Ishikawa (cell line): ENCODE data around the gene SMOC1.

Source experiments
- EP300 ChIP-seq: IDR thresholded peaks from 2 replicates; pipeline ENCODE4 v1.6.1; 2012; ENCODE audit warnings: borderline replicate concordance
- TAF1 ChIP-seq: IDR thresholded peaks from 2 replicates; pipeline ENCODE4 v1.6.1; 2012; ENCODE audit warnings: low read depth, mild to moderate bottlenecking
- YY1 ChIP-seq: IDR thresholded peaks from 2 replicates; pipeline ENCODE4 v1.6.1; 2012; ENCODE audit warnings: low read depth
- TF ChIP-seq, protein P1 (sequence below): IDR thresholded peaks from 2 replicates; pipeline ENCODE4 v1.6.1; 2012; ENCODE audit warnings: low read depth, mild to moderate bottlenecking
- TF ChIP-seq, protein P2 (sequence below): IDR thresholded peaks from 2 replicates; pipeline ENCODE4 v1.6.1; 2012

DNA sequence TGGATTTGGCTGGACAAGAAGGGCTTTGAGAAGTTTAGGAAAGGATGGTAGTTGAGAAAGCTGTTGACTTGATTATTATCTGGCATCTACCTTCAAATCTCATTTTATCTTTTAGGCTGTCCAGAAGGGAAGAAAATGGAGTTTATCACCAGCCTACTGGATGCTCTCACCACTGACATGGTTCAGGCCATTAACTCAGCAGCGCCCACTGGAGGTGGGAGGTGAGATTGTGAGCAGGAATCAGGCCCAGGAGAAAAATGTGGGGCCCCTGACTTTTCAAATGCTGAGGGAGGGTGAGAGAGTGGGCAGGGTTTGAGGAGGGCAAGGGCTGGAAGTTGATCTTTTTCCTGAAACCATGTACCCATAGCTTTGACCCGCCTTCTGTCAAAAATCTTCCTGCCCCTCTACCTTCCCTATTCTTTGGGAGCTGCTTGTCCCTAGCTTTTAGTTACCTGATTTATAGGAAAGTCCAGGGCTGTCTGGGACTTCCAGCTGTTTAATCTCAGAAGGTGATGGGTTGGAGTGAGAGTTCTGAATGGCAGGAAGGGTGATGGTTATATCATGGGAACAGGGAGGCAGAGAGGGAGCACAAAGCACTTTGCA is 134.2 kb downstream of the SMOC1 start:
- TF ChIP-seq YY1 = no peak
- TF ChIP-seq EP300 = no peak
- TF ChIP-seq, protein P1, sequence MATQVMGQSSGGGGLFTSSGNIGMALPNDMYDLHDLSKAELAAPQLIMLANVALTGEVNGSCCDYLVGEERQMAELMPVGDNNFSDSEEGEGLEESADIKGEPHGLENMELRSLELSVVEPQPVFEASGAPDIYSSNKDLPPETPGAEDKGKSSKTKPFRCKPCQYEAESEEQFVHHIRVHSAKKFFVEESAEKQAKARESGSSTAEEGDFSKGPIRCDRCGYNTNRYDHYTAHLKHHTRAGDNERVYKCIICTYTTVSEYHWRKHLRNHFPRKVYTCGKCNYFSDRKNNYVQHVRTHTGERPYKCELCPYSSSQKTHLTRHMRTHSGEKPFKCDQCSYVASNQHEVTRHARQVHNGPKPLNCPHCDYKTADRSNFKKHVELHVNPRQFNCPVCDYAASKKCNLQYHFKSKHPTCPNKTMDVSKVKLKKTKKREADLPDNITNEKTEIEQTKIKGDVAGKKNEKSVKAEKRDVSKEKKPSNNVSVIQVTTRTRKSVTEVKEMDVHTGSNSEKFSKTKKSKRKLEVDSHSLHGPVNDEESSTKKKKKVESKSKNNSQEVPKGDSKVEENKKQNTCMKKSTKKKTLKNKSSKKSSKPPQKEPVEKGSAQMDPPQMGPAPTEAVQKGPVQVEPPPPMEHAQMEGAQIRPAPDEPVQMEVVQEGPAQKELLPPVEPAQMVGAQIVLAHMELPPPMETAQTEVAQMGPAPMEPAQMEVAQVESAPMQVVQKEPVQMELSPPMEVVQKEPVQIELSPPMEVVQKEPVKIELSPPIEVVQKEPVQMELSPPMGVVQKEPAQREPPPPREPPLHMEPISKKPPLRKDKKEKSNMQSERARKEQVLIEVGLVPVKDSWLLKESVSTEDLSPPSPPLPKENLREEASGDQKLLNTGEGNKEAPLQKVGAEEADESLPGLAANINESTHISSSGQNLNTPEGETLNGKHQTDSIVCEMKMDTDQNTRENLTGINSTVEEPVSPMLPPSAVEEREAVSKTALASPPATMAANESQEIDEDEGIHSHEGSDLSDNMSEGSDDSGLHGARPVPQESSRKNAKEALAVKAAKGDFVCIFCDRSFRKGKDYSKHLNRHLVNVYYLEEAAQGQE = no peak
- TF ChIP-seq, protein P2, sequence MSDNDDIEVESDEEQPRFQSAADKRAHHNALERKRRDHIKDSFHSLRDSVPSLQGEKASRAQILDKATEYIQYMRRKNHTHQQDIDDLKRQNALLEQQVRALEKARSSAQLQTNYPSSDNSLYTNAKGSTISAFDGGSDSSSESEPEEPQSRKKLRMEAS = no peak
- TF ChIP-seq TAF1 = no peak
